HCT116 (cell line): ENCODE measurements around the gene ATPAF1. TPM values are rescaled to one million over a fixed set of nuclear protein-coding genes. Genes with fewer than 3 reads are reported as not detected.

Experiments
- ATAC-seq: fragments of 200-7000 bp; cut with Tn5 transposase; 2 replicates; pipeline ENCODE4 v1.9.1; 2020; ENCODE audit warnings: mild to moderate bottlenecking, moderate library complexity
- BruUV-seq: library from RNA; stranded (reverse); fragments of 400-500 nt; replicated peaks from 2 replicates; lab custom pipeline; 2021; lab: Mats Ljungman, UMichigan
- CTCF ChIA-PET: fragments of 300-600 bp; sonication (Branson Sonifier 250); formaldehyde crosslinking; loops from one replicate; lab custom pipeline; 2021; ENCODE audit warnings: antibody characterized with exemption; lab: Charles Lee
- POLR2A ChIA-PET: fragments of 300-600, 350-600 bp; sonication (Branson Sonifier 250); formaldehyde crosslinking; loops from one replicate; lab custom pipeline; 2021; ENCODE audit warnings: antibody characterized with exemption; lab: Charles Lee
- RAD21 ChIA-PET, 2 experiments: fragments of 300-600 bp; sonication (Branson Sonifier 250); formaldehyde crosslinking; loops; one replicate each; lab custom pipeline; 2023; ENCODE audit warnings: low total read pairs in 2 of 2; ENCODE audit not compliant: uncharacterized antibody in 2 of 2, unreplicated experiment in 2 of 2, low non-redundant PET in 1 of 2; lab: Charles Lee
- DNase-seq: peaks from one replicate; pipeline ENCODE4 v3.0.0-alpha.2; 2010; ENCODE audit warnings: low read depth, low spot score
- H2AFZ ChIP-seq: fragments of 200-600 bp; shearing (Covaris generic), sonication (generic); 2 replicates; pipeline ENCODE4 v1.6.1; 2017; ENCODE audit warnings: low read depth, mixed run types, mixed read lengths, antibody characterized with exemption, low read length; ENCODE audit not compliant: poor library complexity, severe bottlenecking
- H3K27ac ChIP-seq: 2 replicates; pipeline ENCODE4 v1.5.1; 2012; ENCODE audit warnings: low read depth, low read length
- H3K27me3 ChIP-seq: fragments of 200-600 bp; sonication (generic); 2 replicates; pipeline ENCODE4 v1.6.1; 2016; ENCODE audit warnings: mixed run types, low read length, mixed read lengths; ENCODE audit not compliant: insufficient read depth
- H3K36me3 ChIP-seq, 2 experiments: fragments of 200-500 bp in 1 of 2; fragments of 200-600 bp in 1 of 2; sonication (Bioruptor generic) in 1 of 2; sonication (generic) in 1 of 2; 2 replicates each; pipeline versions ENCODE4 v1.5.1 to v1.6.1; 2014 to 2016; ENCODE audit warnings: low read length in 2 of 2, inconsistent platforms in 1 of 2, mixed read lengths in 1 of 2, mixed run types in 1 of 2; ENCODE audit not compliant: insufficient read depth in 2 of 2, control insufficient read depth in 1 of 2
- H3K4me1 ChIP-seq, 2 experiments: fragments of 200-600 bp in 1 of 2; sonication (generic) in 1 of 2; 2 replicates each; pipeline versions ENCODE4 v1.5.1 to v1.6.1; 2012 to 2017; ENCODE audit warnings: low read length in 2 of 2, inconsistent platforms in 1 of 2, mild to moderate bottlenecking in 1 of 2, mixed read lengths in 1 of 2, mixed run types in 1 of 2, moderate library complexity in 1 of 2; ENCODE audit not compliant: insufficient read depth in 2 of 2, control insufficient read depth in 1 of 2
- H3K4me2 ChIP-seq: fragments of 200-600 bp; sonication (generic); 2 replicates; pipeline ENCODE4 v1.6.1; 2017; ENCODE audit warnings: mixed run types, low read length, mixed read lengths
- H3K4me3 ChIP-seq, 2 experiments: fragments of 200-600 bp in 1 of 2; sonication (generic) in 1 of 2; replicated peaks in 1 of 2; 2 replicates each; pipeline ENCODE4 v1.5.1; 2011 to 2016; ENCODE audit warnings: low read length in 2 of 2, control low read depth in 1 of 2, low read depth in 1 of 2, mild to moderate bottlenecking in 1 of 2, mixed read lengths in 1 of 2, mixed run types in 1 of 2
- H3K79me2 ChIP-seq: fragments of 200-600 bp; sonication (generic); 2 replicates; pipeline ENCODE4 v1.6.1; 2017; ENCODE audit warnings: mild to moderate bottlenecking, mixed run types, low read length, moderate library complexity, mixed read lengths; ENCODE audit not compliant: insufficient read depth
- H3K9ac ChIP-seq: fragments of 200-600 bp; sonication (generic); 2 replicates; pipeline ENCODE4 v1.6.1; 2016; ENCODE audit warnings: low read length, mixed read lengths
- H3K9me2 ChIP-seq: fragments of 200-600 bp; sonication (generic), shearing (Covaris generic); 2 replicates; pipeline ENCODE4 v1.6.1; 2017; ENCODE audit warnings: mixed run types, mild to moderate bottlenecking, moderate library complexity; ENCODE audit not compliant: insufficient read depth
- H3K9me3 ChIP-seq, 2 experiments: fragments of 200-500 bp in 1 of 2; fragments of 200-600 bp in 1 of 2; sonication (Bioruptor generic) in 1 of 2; sonication (generic) in 1 of 2; 2 replicates each; pipeline ENCODE4 v1.6.1; 2014 to 2017; ENCODE audit warnings: low read length in 2 of 2, mixed read lengths in 2 of 2, inconsistent platforms in 1 of 2, low read depth in 1 of 2, mild to moderate bottlenecking in 1 of 2, mixed run types in 1 of 2, moderate library complexity in 1 of 2; ENCODE audit not compliant: control insufficient read depth in 1 of 2, insufficient read depth in 1 of 2
- H4K20me1 ChIP-seq: fragments of 200-600 bp; sonication (generic), shearing (Covaris generic); 2 replicates; pipeline ENCODE4 v1.6.1; 2017; ENCODE audit warnings: mixed run types, mild to moderate bottlenecking, moderate library complexity; ENCODE audit not compliant: insufficient read depth
- CBX3 ChIP-seq: IDR thresholded peaks from 2 replicates; pipeline ENCODE4 v1.6.1; 2012; ENCODE audit warnings: low read depth
- CEBPB ChIP-seq: IDR thresholded peaks from 2 replicates; pipeline ENCODE4 v1.6.1; 2012; ENCODE audit warnings: low read depth
- EGR1 ChIP-seq: IDR thresholded peaks from 2 replicates; pipeline ENCODE4 v1.6.1; 2012; ENCODE audit warnings: low read depth
- ELF1 ChIP-seq: IDR thresholded peaks from 2 replicates; pipeline ENCODE4 v1.6.1; 2012; ENCODE audit warnings: low read depth, borderline replicate concordance
- EZH2phosphoT487 ChIP-seq: fragments of 200-600 bp; IDR thresholded peaks from 2 replicates; pipeline ENCODE4 v1.6.1; 2018; ENCODE audit warnings: antibody characterized with exemption, borderline replicate concordance
- FOSL1 ChIP-seq: IDR thresholded peaks from 2 replicates; pipeline ENCODE4 v1.6.1; 2012; ENCODE audit warnings: low read depth
- POLR2AphosphoS5 ChIP-seq: IDR thresholded peaks from 2 replicates; pipeline ENCODE4 v1.6.1; 2011; ENCODE audit warnings: mild to moderate bottlenecking, low read depth, low read length, moderate library complexity
- RAD21 ChIP-seq: IDR thresholded peaks from 2 replicates; pipeline ENCODE4 v1.6.1; 2012; ENCODE audit warnings: low read depth, mild to moderate bottlenecking
- SIN3A ChIP-seq: IDR thresholded peaks from 2 replicates; pipeline ENCODE4 v1.6.1; 2012; ENCODE audit warnings: low read depth
- YY1 ChIP-seq: IDR thresholded peaks from 2 replicates; pipeline ENCODE4 v1.6.1; 2011; ENCODE audit warnings: low read length, low read depth, moderate library complexity, mild to moderate bottlenecking; ENCODE audit not compliant: insufficient replicate concordance; ENCODE audit errors: extremely low read depth
- ZFX ChIP-seq: fragments of 450-650 bp; IDR thresholded peaks from 2 replicates; pipeline ENCODE4 v1.6.1; 2017
- intact Hi-C: fragments of 100-400 bp; cut with micrococcal nuclease; formaldehyde crosslinking; loops from 2 replicates; pipeline ENCODE4 v1.10.0; 2022
- total RNA-seq: library from RNA; stranded (reverse); gene quantifications from one replicate; pipeline ENCODE4 v1.2.1, GENCODE V29; 2021; ENCODE audit not compliant: unreplicated experiment
- TF ChIP-seq, protein P1 (sequence below): IDR thresholded peaks from 2 replicates; pipeline ENCODE4 v1.6.1; 2011; ENCODE audit warnings: mild to moderate bottlenecking, low read length, moderate library complexity; ENCODE audit not compliant: insufficient replicate concordance; ENCODE audit errors: extremely low read depth
- TF ChIP-seq, protein P2 (sequence below): IDR thresholded peaks from 2 replicates; pipeline ENCODE4 v1.6.1; 2012
- TF ChIP-seq, protein P3 (sequence below), 3 experiments: fragments of 200-600 bp in 1 of 3; sonication (generic) in 1 of 3; IDR thresholded peaks in 2 of 3; conservative IDR thresholded peaks in 1 of 3; 2 replicates each; pipeline ENCODE4 v1.5.1; 2012 to 2017; ENCODE audit warnings: low read depth in 2 of 3, low read length in 2 of 3, antibody characterized with exemption in 1 of 3, borderline replicate concordance in 1 of 3, control low read depth in 1 of 3, mild to moderate bottlenecking in 1 of 3, mixed read lengths in 1 of 3, mixed run types in 1 of 3, moderate library complexity in 1 of 3; ENCODE audit not compliant: insufficient read depth in 1 of 3
- TF ChIP-seq, protein P4 (sequence below): IDR thresholded peaks from 2 replicates; pipeline ENCODE4 v1.6.1; 2012

Gene ATPAF1
- total RNA-seq, 1 experiment from 2014 or later = 35.5 TPM

DNA sequence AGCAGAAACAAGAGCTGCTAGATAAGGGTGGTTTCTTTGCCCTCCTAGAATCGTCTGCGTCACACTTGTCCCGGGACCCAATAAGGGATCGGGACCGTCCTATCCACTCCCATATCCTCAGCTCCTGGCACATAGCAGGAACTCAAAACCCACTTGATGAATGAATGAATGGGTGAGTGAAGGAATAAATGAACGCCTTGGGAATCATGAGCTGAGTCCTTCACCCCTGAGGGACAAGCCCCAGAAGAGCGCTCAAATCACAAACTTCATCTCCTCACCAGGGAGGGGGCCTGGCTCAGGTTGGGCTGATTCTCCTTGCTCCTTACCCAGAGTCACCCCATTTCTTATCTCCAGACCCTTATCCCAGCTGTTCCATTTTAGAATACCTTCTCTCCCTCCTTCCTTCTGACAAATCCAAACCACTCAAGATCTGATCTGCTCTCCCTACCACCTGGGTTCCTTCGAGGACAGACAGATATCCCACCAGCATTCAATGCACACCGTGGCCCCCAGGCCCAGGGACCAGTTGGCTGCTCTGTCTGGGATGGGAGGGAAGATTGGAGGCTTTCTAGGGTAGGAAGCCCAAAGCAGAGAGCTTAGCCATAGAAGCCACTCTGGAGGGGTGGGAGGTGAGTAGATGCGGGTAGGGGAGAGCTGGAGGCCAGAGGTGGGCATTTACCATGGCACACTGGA is 50.9 kb downstream of the ATPAF1 start:
- Histone ChIP-seq H3K4me2 (peak overlapping the region; percentile 96), H3K4me3 (peak overlapping the region; percentile 63 to 73), H2AFZ (peak overlapping the region; percentile 90), H3K27me3 (no peaks in the 10 kb centered on the region), H3K79me2 (no peaks in the 10 kb centered on the region), H3K36me3 (no peaks in the 10 kb centered on the region), H3K27ac (peak overlapping the region; percentile 49; the same call in 1 of the 2 replicates), H3K4me1 (peaks cover 13 to 50% of the 10 kb centered on the region in 2 experiments; a peak in 3 of 4 replicates)
- CTCF ChIA-PET = interaction anchor here (1.5 kb wide), 1 partner anchor 13 kb away, joined by 4 read pairs; the partner anchor contains the start of gene MKNK1
- intact Hi-C loops = no loop called here
- no peak for DNase-seq
- BruUV-seq = no TSS peak
- RAD21 ChIA-PET = interaction anchor here in 1 of 2 experiments (1.1 kb wide), 1 partner anchor 107 kb away, joined by 3 read pairs; no protein-coding TSS in a partner anchor
- TF ChIP-seq FOSL1 = no peak
- TF ChIP-seq ELF1 = no peak
- TF ChIP-seq ZFX = no peak
- TF ChIP-seq POLR2AphosphoS5 = no peak
- TF ChIP-seq EZH2phosphoT487 = no peak
- TF ChIP-seq, protein P1, sequence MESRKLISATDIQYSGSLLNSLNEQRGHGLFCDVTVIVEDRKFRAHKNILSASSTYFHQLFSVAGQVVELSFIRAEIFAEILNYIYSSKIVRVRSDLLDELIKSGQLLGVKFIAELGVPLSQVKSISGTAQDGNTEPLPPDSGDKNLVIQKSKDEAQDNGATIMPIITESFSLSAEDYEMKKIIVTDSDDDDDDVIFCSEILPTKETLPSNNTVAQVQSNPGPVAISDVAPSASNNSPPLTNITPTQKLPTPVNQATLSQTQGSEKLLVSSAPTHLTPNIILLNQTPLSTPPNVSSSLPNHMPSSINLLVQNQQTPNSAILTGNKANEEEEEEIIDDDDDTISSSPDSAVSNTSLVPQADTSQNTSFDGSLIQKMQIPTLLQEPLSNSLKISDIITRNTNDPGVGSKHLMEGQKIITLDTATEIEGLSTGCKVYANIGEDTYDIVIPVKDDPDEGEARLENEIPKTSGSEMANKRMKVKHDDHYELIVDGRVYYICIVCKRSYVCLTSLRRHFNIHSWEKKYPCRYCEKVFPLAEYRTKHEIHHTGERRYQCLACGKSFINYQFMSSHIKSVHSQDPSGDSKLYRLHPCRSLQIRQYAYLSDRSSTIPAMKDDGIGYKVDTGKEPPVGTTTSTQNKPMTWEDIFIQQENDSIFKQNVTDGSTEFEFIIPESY = no peak
- TF ChIP-seq, protein P2, sequence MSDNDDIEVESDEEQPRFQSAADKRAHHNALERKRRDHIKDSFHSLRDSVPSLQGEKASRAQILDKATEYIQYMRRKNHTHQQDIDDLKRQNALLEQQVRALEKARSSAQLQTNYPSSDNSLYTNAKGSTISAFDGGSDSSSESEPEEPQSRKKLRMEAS = no peak
- TF ChIP-seq RAD21 = no peak
- TF ChIP-seq EGR1 = no peak
- TF ChIP-seq, protein P3, sequence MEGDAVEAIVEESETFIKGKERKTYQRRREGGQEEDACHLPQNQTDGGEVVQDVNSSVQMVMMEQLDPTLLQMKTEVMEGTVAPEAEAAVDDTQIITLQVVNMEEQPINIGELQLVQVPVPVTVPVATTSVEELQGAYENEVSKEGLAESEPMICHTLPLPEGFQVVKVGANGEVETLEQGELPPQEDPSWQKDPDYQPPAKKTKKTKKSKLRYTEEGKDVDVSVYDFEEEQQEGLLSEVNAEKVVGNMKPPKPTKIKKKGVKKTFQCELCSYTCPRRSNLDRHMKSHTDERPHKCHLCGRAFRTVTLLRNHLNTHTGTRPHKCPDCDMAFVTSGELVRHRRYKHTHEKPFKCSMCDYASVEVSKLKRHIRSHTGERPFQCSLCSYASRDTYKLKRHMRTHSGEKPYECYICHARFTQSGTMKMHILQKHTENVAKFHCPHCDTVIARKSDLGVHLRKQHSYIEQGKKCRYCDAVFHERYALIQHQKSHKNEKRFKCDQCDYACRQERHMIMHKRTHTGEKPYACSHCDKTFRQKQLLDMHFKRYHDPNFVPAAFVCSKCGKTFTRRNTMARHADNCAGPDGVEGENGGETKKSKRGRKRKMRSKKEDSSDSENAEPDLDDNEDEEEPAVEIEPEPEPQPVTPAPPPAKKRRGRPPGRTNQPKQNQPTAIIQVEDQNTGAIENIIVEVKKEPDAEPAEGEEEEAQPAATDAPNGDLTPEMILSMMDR (IDR thresholded peaks at IDR 0.05 in 2 of 3, conservative IDR thresholded peaks at IDR 0.05 in 1 of 3; ENCODE audit: borderline replicate concordance in 1 of 3, insufficient read depth in 1 of 3, low read depth in 2 of 3, low read length in 2 of 3) = no peak
- TF ChIP-seq CBX3 = no peak
- TF ChIP-seq, protein P4, sequence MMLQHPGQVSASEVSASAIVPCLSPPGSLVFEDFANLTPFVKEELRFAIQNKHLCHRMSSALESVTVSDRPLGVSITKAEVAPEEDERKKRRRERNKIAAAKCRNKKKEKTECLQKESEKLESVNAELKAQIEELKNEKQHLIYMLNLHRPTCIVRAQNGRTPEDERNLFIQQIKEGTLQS = no peak
- no peak for TF ChIP-seq SIN3A
- no peak for TF ChIP-seq CEBPB
- TF ChIP-seq YY1 = no peak
- TF ChIP-seq, all 23 proteins: peak for 0
- ATAC-seq = peak; percentile 57
- H3K9ac ChIP-seq = peak overlapping the region; percentile 64
- no peaks in the 10 kb centered on the region for H3K9me3 ChIP-seq
- POLR2A ChIA-PET = interaction anchor here (1.0 to 1.6 kb wide), 4 partner anchors 11 to 102 kb away, joined by 3 to 14 read pairs (median 4); partner anchors contain the start of genes EFCAB14 and MKNK1
- H3K9me2 ChIP-seq = no peaks in the 10 kb centered on the region
- no peaks in the 10 kb centered on the region for H4K20me1 ChIP-seq
